Measurements from ENCODE around the gene PARD3B. TPM values are rescaled to one million over a fixed set of nuclear protein-coding genes. Genes with fewer than 3 reads are reported as not detected.

PARD3B gene
- polyA plus RNA-seq, 3 donors = not detected

GRCh38 chr2:205297846-205298245, 752.6 kb downstream of the PARD3B start:
- no peak for TF ChIP-seq CTCF (IDR thresholded peaks at IDR 0.05)
- Histone ChIP-seq H4K20me1 (ENCODE audit: insufficient read depth, low read length) (no peaks in the 10 kb centered on the region), H3K9ac (ENCODE audit: insufficient read depth, low read length, poor library complexity, severe bottlenecking) (no peak overlapping the region), H3K27ac (ENCODE audit: low read depth in 1 of 2, low read length in 2 of 2) (no peak overlapping the region), H3K36me3 (replicated peaks in 1 of 2; ENCODE audit: control insufficient read depth in 1 of 2, insufficient read depth in 2 of 2, low read length in 2 of 2) (no peaks in the 10 kb centered on the region), H3K9me3 (replicated peaks in 1 of 2; ENCODE audit: control insufficient read depth in 1 of 2, insufficient read depth in 1 of 2, low read length in 2 of 2) (no peaks in the 10 kb centered on the region), H3K4me3 (replicated peaks in 1 of 3; ENCODE audit: low read depth in 2 of 3, low read length in 3 of 3) (no peak overlapping the region), H3K27me3 (ENCODE audit: control insufficient read depth in 2 of 2, insufficient read depth in 2 of 2, low read length in 2 of 2) (no peaks in the 10 kb centered on the region), H3K4me1 (ENCODE audit: control insufficient read depth in 1 of 2, insufficient read depth in 2 of 2, low read length in 2 of 2) (no peaks in the 10 kb centered on the region), H2AFZ (ENCODE audit: insufficient read depth, low read depth, low read length, poor library complexity, severe bottlenecking) (no peak overlapping the region), H3K4me2 (replicated peaks; ENCODE audit: extremely low read depth, low read length, poor library complexity, severe bottlenecking) (no peak overlapping the region), H3K79me2 (ENCODE audit: insufficient read depth, low read length) (no peaks in the 10 kb centered on the region)
- Mint-ChIP-seq H3K4me3 (no peak overlapping the region), H3K27me3 (ENCODE audit: low read depth in 3 of 3) (peaks cover 0 to 1% (median 0%) of the 10 kb centered on the region in 3 donors), H3K36me3 (no peaks in the 10 kb centered on the region), H3K9me3 (peaks cover 0 to 1% (median 0%) of the 10 kb centered on the region in 7 donors), H3K27ac (no peak overlapping the region), H3K4me1 (peaks cover 6% of the 10 kb centered on the region)
- no peak for DNase-seq
- 100% methylated on average over 3 of the region's 4 CpGs for WGBS (ENCODE audit: insufficient coverage)
- intact Hi-C loops (cut with micrococcal nuclease) = no loop called here

DNA sequence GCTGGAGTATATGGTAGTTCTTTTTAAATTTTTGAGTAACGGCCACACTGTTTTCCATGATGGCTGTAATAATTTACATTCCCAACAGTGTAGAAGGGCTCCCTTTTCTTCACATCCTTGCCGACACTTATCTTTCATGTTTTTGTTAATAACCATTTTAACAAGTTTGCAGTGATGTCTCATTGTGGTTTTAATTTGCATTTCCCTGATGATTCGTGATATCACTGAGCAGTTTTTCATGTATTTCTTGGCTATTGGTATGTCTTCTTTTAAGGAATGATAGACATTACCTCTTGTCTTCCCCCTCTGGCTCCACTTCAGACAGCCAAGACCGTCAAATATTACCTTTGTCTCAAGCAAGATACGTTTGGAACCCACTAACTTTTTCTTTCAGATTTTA, 765.9 kb downstream of the PARD3B start:
- H3K36me3 ChIP-seq (replicated peaks in 1 of 2; ENCODE audit: control insufficient read depth in 1 of 2, insufficient read depth in 2 of 2, low read length in 2 of 2) = no peaks in the 10 kb centered on the region
- H3K27me3 Mint-ChIP-seq (ENCODE audit: low read depth in 3 of 3) = no peaks in the 10 kb centered on the region
- H3K4me1 ChIP-seq (ENCODE audit: control insufficient read depth in 1 of 2, insufficient read depth in 2 of 2, low read length in 2 of 2) = no peaks in the 10 kb centered on the region
- H3K79me2 ChIP-seq (ENCODE audit: insufficient read depth, low read length) = no peaks in the 10 kb centered on the region
- H3K4me2 ChIP-seq (replicated peaks; ENCODE audit: extremely low read depth, low read length, poor library complexity, severe bottlenecking) = no peak overlapping the region
- intact Hi-C loops (cut with micrococcal nuclease) = no loop called here
- H3K9me3 Mint-ChIP-seq = peaks cover 0 to 5% (median 3%) of the 10 kb centered on the region in 7 donors
- no peak overlapping the region for H3K4me3 Mint-ChIP-seq
- no peak overlapping the region for H2AFZ ChIP-seq (ENCODE audit: insufficient read depth, low read depth, low read length, poor library complexity, severe bottlenecking)
- H3K36me3 Mint-ChIP-seq = no peaks in the 10 kb centered on the region
- no peaks in the 10 kb centered on the region for H3K4me1 Mint-ChIP-seq
- no peaks in the 10 kb centered on the region for H4K20me1 ChIP-seq (ENCODE audit: insufficient read depth, low read length)
- no peak for TF ChIP-seq CTCF (IDR thresholded peaks at IDR 0.05)
- no peaks in the 10 kb centered on the region for H3K27me3 ChIP-seq (ENCODE audit: control insufficient read depth in 2 of 2, insufficient read depth in 2 of 2, low read length in 2 of 2)
- no peak overlapping the region for H3K4me3 ChIP-seq (replicated peaks in 1 of 3; ENCODE audit: low read depth in 2 of 3, low read length in 3 of 3)
- H3K27ac Mint-ChIP-seq = no peak overlapping the region
- no CpG with 5 or more reads among the region's 5 CpGs for WGBS (ENCODE audit: insufficient coverage)
- no peak for DNase-seq
- no peak overlapping the region for H3K9ac ChIP-seq (ENCODE audit: insufficient read depth, low read length, poor library complexity, severe bottlenecking)
- no peaks in the 10 kb centered on the region for H3K9me3 ChIP-seq (replicated peaks in 1 of 2; ENCODE audit: control insufficient read depth in 1 of 2, insufficient read depth in 1 of 2, low read length in 2 of 2)
- no peak overlapping the region for H3K27ac ChIP-seq (ENCODE audit: low read depth in 1 of 2, low read length in 2 of 2)

Measured in CD14-positive monocyte (primary cell).